WTC11 (cell line): ENCODE data around the gene SETX.
"Not testable (repeated sequence)": the region's sequence is repeated elsewhere in the genome, so short reads cannot be mapped to it uniquely, and the experiment has no call there.

Source experiments
- ATF2 ChIP-seq: sonication (generic); formaldehyde crosslinking; IDR thresholded peaks from 2 replicates; pipeline ENCODE4 v1.8.1; 2022; ENCODE audit warnings: low read depth, missing genetic modification reagents, borderline replicate concordance
- CTCF ChIP-seq: fragments of 200-600 bp; IDR thresholded peaks from 2 replicates; pipeline ENCODE4 v1.8.0; 2022; ENCODE audit warnings: antibody characterized with exemption
- ERG ChIP-seq: fragments of 250-450 bp; sonication (Bioruptor Pico); IDR thresholded peaks from 2 replicates; pipeline ENCODE4 v1.8.0; 2021; ENCODE audit warnings: mild to moderate bottlenecking
- IRF1 ChIP-seq: sonication (generic); formaldehyde crosslinking; IDR thresholded peaks from 2 replicates; pipeline ENCODE4 v1.8.0; 2023; ENCODE audit warnings: missing genetic modification reagents
- JUN ChIP-seq: sonication (generic); formaldehyde crosslinking; IDR thresholded peaks from 2 replicates; pipeline ENCODE4 v1.8.0; 2023; ENCODE audit warnings: mild to moderate bottlenecking, missing genetic modification reagents
- MLX ChIP-seq: sonication (generic); formaldehyde crosslinking; IDR thresholded peaks from 2 replicates; pipeline ENCODE4 v1.8.1; 2023; ENCODE audit warnings: mild to moderate bottlenecking, missing genetic modification reagents, moderate library complexity

- not testable (repeated sequence) for TF ChIP-seq ATF2 (CRISPR knock-in tag); CTCF; ERG (CRISPR knock-in tag); MLX (CRISPR knock-in tag); JUN (CRISPR knock-in tag); IRF1 (CRISPR knock-in tag)
Observed at GRCh38 chr9:132378416-132378815, 23.6 kb upstream of the SETX start.
